CD4-positive, alpha-beta T cell (primary cell): ENCODE results near the gene MTHFS. TPM values are rescaled to one million over a fixed set of nuclear protein-coding genes. Genes with fewer than 3 reads are reported as not detected.

Experiments used
- ATAC-seq: fragments of 200-7000 bp; cut with Tn5 transposase; one replicate; pipeline ENCODE4 v1.10.0; 2022; ENCODE audit warnings: mild to moderate bottlenecking; ENCODE audit not compliant: poor library complexity
- CTCF ChIA-PET: fragments of 350-600 bp; sonication (Branson Sonifier 250); formaldehyde crosslinking; loops from one replicate; lab custom pipeline; 2021; ENCODE audit warnings: antibody characterized with exemption, inconsistent platforms; lab: Charles Lee
- POLR2A ChIA-PET: fragments of 350-600 bp; sonication (Branson Sonifier 250); formaldehyde crosslinking; loops from one replicate; lab custom pipeline; 2021; ENCODE audit warnings: antibody characterized with exemption, inconsistent platforms; lab: Charles Lee
- DNase-seq, 14 experiments: peaks; one replicate each; pipeline ENCODE4 v3.0.0-alpha.2; 2013 to 2020; ENCODE audit warnings: mixed read lengths in 2 of 14
- H3K27ac ChIP-seq, 2 donors: one replicate each; pipeline versions ENCODE4 v1.5.1 to v1.7.0; 2013; ENCODE audit warnings: low read length in 2 of 2, low read depth in 1 of 2, mild to moderate bottlenecking in 1 of 2
- H3K27me3 ChIP-seq, 2 experiments: 1 replicate in 1 of 2; 2 replicates in 1 of 2; pipeline versions ENCODE4 v1.6.1 to v1.7.0; 2013; ENCODE audit warnings: low read length in 2 of 2, control low read depth in 1 of 2, mild to moderate bottlenecking in 1 of 2, moderate library complexity in 1 of 2; ENCODE audit not compliant: insufficient read depth in 2 of 2, control insufficient read depth in 1 of 2
- H3K36me3 ChIP-seq: one replicate; pipeline ENCODE4 v1.6.1; 2013; ENCODE audit warnings: low read length, control low read depth; ENCODE audit not compliant: insufficient read depth
- H3K4me1 ChIP-seq: one replicate; pipeline ENCODE4 v1.6.1; 2013; ENCODE audit warnings: low read length, control low read depth; ENCODE audit not compliant: insufficient read depth
- H3K4me3 ChIP-seq: one replicate; pipeline ENCODE4 v1.5.1; 2013; ENCODE audit warnings: mild to moderate bottlenecking, low read length, moderate library complexity
- H3K9me3 ChIP-seq, 2 experiments: 1 replicate in 1 of 2; 2 replicates in 1 of 2; pipeline versions ENCODE4 v1.6.1 to v1.7.0; 2013; ENCODE audit warnings: low read length in 2 of 2, mild to moderate bottlenecking in 2 of 2, control low read depth in 1 of 2, moderate library complexity in 1 of 2; ENCODE audit not compliant: control insufficient read depth in 1 of 2, insufficient read depth in 1 of 2
- H3K27ac Mint-ChIP-seq: one replicate; pipeline ENCODE4 v1.8.0; 2020; ENCODE audit warnings: mixed read lengths
- H3K27me3 Mint-ChIP-seq: one replicate; pipeline ENCODE4 v1.8.0; 2021; ENCODE audit warnings: mixed read lengths
- H3K36me3 Mint-ChIP-seq: one replicate; pipeline ENCODE4 v1.8.0; 2021; ENCODE audit warnings: low read depth, mixed read lengths
- H3K4me1 Mint-ChIP-seq: one replicate; pipeline ENCODE4 v1.8.0; 2021; ENCODE audit warnings: low read depth, mixed read lengths
- H3K4me3 Mint-ChIP-seq: one replicate; pipeline ENCODE4 v1.8.0; 2020; ENCODE audit warnings: mild to moderate bottlenecking, mixed read lengths
- H3K9me3 Mint-ChIP-seq: one replicate; pipeline ENCODE4 v1.8.0; 2020; ENCODE audit warnings: mixed read lengths
- intact Hi-C, 2 experiments: fragments of 100-400 bp; cut with DNase I in 1 of 2; cut with micrococcal nuclease in 1 of 2; formaldehyde crosslinking; loops; one replicate each; pipeline versions ENCODE4 v1.15.1 to v1.9.0; 2023 to 2025; cut with DNase I, micrococcal nuclease
- total RNA-seq, 174 experiments: library from RNA in 2 of 174; stranded (reverse) in 2 of 174; gene quantifications; one replicate each; pipeline ENCODE4 v1.2.3 and lab custom pipeline; 2021 to 2026
- TF ChIP-seq, protein P1 (sequence below): fragments of 200-600 bp; IDR thresholded peaks from one replicate; pipeline ENCODE4 v1.8.0; 2022; ENCODE audit warnings: antibody characterized with exemption, mild to moderate bottlenecking

MTHFS gene
- total RNA-seq, 2 experiments from 2014 or later = 9.1 to 9.8 TPM

DNA sequence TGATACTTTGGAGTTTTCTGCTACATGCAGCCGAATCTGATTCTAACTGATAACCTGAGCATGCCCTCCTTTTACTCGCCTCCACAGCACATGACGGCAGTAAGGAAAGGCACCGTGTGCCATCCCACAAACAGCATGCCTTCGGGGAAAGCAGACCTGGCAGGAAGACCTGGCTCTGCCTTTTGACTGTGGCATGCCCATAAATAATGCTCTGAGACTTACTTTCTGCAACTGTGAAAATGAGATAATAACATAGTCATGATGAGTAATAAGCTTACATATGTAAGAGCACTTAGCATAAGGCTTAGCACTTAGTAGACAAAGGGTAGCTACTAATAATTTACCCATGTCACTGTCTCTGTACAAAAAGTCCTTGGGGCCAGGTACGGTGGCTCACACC lies 32.9 kb downstream of the MTHFS start:
- CTCF ChIA-PET = interaction anchor here (1.7 kb wide), 1 partner anchor 10 kb away, joined by 6 read pairs; no protein-coding TSS in a partner anchor
- Mint-ChIP-seq H3K27ac (no peak overlapping the region), H3K9me3 (no peaks in the 10 kb centered on the region), H3K4me3 (no peak overlapping the region), H3K36me3 (peaks cover 67% of the 10 kb centered on the region), H3K4me1 (peaks cover 34% of the 10 kb centered on the region), H3K27me3 (no peaks in the 10 kb centered on the region)
- no peak overlapping the region for H3K27ac ChIP-seq
- no peaks in the 10 kb centered on the region for H3K9me3 ChIP-seq
- TF ChIP-seq, protein P1, sequence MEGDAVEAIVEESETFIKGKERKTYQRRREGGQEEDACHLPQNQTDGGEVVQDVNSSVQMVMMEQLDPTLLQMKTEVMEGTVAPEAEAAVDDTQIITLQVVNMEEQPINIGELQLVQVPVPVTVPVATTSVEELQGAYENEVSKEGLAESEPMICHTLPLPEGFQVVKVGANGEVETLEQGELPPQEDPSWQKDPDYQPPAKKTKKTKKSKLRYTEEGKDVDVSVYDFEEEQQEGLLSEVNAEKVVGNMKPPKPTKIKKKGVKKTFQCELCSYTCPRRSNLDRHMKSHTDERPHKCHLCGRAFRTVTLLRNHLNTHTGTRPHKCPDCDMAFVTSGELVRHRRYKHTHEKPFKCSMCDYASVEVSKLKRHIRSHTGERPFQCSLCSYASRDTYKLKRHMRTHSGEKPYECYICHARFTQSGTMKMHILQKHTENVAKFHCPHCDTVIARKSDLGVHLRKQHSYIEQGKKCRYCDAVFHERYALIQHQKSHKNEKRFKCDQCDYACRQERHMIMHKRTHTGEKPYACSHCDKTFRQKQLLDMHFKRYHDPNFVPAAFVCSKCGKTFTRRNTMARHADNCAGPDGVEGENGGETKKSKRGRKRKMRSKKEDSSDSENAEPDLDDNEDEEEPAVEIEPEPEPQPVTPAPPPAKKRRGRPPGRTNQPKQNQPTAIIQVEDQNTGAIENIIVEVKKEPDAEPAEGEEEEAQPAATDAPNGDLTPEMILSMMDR = no peak
- no peaks in the 10 kb centered on the region for H3K4me1 ChIP-seq
- no peak overlapping the region for H3K4me3 ChIP-seq
- H3K36me3 ChIP-seq = peaks cover 23% of the 10 kb centered on the region
- POLR2A ChIA-PET = no interaction called here
- no peak for ATAC-seq
- intact Hi-C loops = no loop called here
- H3K27me3 ChIP-seq = no peaks in the 10 kb centered on the region
- DNase-seq = no peak

DNA sequence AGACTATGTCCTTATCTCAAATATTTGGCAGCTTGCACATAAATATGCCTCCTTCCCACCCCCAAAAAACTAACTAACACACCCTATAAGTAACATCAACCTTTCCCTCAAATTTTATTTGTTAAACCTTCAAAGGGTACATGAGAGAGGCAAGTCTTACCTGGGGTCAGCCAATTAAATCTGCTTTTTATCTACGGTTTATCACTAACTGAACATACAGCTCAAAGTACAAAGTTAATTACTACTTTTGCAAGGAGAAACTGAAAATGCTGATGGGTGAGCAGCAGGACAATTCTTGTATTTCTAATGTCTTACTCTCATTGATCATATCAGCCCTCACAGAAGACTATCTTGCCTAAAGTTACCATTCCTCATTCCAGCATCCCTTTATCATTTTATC lies 34.6 kb downstream of the MTHFS start:
- TF ChIP-seq, protein P1 = no peak
- no peaks in the 10 kb centered on the region for H3K27me3 Mint-ChIP-seq
- POLR2A ChIA-PET = no interaction called here
- no peak overlapping the region for H3K4me3 Mint-ChIP-seq
- peaks cover 35% of the 10 kb centered on the region for H3K4me1 Mint-ChIP-seq
- H3K36me3 Mint-ChIP-seq = peaks cover 55% of the 10 kb centered on the region
- Histone ChIP-seq H3K27ac (no peak overlapping the region), H3K36me3 (peaks cover 14% of the 10 kb centered on the region), H3K9me3 (no peaks in the 10 kb centered on the region), H3K27me3 (no peaks in the 10 kb centered on the region), H3K4me3 (no peak overlapping the region), H3K4me1 (no peaks in the 10 kb centered on the region)
- H3K27ac Mint-ChIP-seq = no peak overlapping the region
- intact Hi-C loops = no loop called here
- DNase-seq = no peak
- no peaks in the 10 kb centered on the region for H3K9me3 Mint-ChIP-seq
- CTCF ChIA-PET = interaction anchor here (1.7 kb wide), 1 partner anchor 9 kb away, joined by 6 read pairs; no protein-coding TSS in a partner anchor
- no peak for ATAC-seq

DNA sequence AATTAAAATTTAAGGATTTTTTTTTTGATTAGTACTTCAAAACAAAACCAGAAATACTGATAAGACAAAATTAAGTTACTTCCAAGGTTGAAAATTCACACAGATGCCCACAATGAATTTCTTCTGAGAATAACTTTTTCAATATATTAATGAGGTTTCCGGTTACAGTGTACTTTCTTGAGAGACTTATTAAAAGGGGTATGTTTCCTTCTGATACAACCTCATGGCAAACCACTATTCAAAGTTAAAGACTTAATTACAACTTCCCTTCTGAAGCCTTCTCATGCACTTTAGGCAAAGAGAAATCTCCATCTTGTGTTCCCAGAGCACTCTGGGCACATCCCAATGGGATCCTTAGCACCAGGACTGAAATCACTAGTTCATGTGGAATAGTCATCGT lies 36.2 kb downstream of the MTHFS start:
- no peak overlapping the region for H3K27ac ChIP-seq
- Mint-ChIP-seq H3K4me1 (peaks cover 31% of the 10 kb centered on the region), H3K36me3 (peaks cover 50% of the 10 kb centered on the region), H3K27ac (no peak overlapping the region), H3K9me3 (no peaks in the 10 kb centered on the region), H3K4me3 (no peak overlapping the region), H3K27me3 (no peaks in the 10 kb centered on the region)
- intact Hi-C loops = no loop called here
- ATAC-seq (no peak), DNase-seq (no peak)
- TF ChIP-seq, protein P1 = no peak
- no peaks in the 10 kb centered on the region for H3K9me3 ChIP-seq
- ChIA-PET POLR2A (interaction anchor here (0.6 kb wide), 1 partner anchor 213 kb away, joined by 3 read pairs; no protein-coding TSS in a partner anchor), CTCF (no interaction called here)
- H3K36me3 ChIP-seq = peaks cover 8% of the 10 kb centered on the region
- H3K27me3 ChIP-seq = no peaks in the 10 kb centered on the region
- H3K4me3 ChIP-seq = no peak overlapping the region
- no peaks in the 10 kb centered on the region for H3K4me1 ChIP-seq
